HG03442 (cell line): Measurements from ENCODE around the gene CEP57.

Experiments used
- ATAC-seq: cut with Tn5 transposase; IDR thresholded peaks from one replicate; pipeline ENCODE4 v1.9.1; 2021; ENCODE audit warnings: mild to moderate bottlenecking, moderate library complexity; ENCODE audit not compliant: unreplicated experiment

CEP57 gene

DNA sequence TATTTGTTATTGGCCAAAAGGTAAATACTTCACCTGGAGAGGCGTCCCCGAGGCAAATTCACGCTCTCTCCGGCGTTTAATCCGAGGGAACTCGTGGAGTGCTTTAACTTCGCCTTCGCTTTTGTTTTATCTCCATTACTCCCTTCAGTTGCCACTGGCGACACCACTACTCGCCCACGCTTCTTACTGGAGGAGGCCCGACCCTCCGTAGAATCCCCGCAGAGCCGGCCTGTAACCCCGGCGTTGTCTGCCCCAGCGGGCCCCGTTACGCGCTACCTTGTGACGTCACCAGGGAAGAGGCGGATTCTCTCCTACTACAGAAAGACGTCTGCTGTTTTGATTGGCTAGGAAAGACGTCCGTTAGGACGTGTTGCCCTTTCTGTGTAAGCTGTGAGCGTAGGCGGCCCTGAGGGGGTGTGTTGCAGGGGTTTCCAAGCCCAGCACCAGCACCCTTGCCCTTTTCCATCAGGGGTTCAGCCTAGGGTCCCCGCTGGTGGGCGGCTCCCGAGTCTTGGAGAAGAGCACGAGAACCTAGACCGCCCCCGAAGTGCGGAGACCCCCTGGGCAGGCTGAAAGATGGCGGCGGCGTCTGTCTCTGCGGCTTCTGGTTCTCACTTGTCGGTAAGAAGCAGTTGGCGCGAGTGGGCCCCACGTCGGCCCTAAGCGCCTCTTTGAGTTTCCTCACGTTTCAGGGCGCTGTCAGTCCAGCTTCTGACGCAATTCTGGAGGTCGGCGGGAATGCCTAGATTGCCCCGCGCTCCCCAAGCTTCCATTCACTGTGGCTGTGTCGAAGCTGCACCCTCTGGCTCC, at the start of gene CEP57:
Gene CEP57 (plus strand): TSS at position 376 of the 810 bp plus-strand sequence. CDS start 201 bp downstream, at position 577.
- peak; percentile 66 for ATAC-seq

DNA sequence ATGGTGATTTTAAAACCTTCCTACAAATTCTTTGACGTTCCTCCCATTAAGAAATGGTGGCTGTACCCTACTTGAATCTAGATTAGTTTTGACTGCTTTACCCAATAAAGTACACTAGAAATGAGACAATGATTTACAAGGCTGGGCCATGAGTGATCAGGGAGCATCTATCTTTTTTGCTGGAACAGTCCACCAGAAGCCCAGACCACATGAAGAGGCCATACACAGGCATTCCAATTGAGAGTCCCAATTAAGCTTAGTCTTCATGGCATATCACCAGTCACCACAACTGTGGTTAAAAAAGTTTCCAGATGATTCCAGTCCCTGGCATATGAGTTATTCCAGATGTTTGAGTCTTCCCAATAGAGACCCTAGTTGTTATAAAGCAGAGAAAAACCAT, 40.2 kb upstream of the CEP57 start:
- no peak for ATAC-seq

DNA sequence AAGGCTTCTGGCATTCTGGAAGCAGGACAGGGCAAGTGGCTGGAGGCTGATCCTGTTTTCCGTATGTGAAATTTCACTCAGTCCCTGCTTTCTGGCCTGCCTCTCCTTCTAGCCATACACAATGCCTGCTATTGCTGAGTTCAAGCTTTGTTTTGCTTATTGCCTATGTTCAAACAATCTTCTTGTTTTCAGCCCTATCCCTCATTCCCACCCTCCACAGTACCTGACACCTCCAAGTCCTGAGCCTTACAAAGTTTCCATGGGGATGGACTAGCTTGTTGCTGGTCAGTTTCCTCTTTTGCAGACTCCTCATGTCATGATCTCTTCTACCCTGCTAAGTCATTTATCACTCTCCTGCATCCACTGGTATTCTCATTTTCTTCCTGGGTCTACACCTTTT, 38.8 kb upstream of the CEP57 start:
- ATAC-seq = no peak

DNA sequence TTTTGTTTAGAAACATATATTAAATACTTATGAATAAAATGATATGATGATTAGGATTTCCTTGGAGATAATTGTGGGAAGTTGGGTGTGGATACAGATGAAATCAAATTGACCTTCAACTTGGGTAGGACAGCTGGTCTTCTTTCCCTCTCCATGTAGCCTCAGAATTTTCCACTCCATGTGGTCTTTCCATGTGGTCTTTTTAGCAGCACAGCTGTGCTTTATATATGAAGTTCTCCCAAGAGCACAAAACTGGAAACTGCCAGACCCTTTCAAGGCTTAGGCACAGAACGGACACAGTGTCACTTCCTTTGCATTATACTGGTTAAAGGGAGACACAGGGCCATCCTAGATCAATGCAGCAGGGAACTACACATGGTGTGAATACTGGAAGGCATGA, 29.4 kb upstream of the CEP57 start:
- ATAC-seq = no peak

DNA sequence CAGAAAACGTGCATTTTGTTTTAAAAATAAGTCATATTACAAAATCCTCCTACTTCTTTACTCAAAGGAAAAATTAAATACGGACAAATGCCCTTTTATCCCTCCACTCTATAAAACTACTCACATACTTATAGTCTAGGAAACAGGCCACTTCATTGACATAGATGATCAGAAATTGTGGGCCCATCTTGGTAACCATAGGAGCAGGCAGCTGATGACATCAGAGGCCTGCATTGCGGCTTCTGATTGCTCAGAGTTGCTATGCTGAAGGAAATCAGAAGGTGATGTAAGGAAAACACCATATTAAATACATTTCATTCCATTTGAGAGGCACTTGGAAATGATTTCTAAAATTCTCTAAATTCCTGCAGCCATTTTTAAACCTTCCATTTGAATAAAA, 27.8 kb upstream of the CEP57 start:
- ATAC-seq = no peak

DNA sequence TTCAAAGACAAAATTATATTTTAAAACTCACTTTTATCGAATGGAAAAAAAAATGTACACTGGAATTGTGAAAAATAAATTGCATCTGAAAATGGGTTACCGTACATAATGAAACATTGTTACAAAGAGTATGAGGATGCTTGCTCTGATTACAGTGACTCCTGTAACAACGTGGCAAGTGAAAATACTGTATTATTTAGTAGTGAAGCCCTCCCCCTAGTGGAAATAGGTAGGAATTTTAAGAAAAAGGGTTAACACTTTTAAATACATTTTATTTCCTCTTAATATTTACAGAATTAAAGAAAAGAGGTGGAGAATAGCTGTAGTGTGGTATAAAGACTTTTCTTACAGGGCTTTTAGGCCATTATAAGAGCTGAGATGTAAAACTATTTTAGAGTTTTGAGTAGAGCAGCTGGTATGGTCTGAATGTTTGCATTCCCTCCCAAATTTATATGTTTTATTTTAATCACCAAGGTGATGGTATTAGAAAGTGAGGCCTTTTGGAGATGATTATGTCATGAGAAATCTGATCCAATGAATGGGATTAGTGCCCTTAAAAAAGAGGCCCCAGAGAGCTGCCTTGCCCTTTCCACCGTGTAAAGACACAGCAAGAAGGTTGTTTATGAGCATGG, 25.9 kb upstream of the CEP57 start:
- no peak for ATAC-seq

DNA sequence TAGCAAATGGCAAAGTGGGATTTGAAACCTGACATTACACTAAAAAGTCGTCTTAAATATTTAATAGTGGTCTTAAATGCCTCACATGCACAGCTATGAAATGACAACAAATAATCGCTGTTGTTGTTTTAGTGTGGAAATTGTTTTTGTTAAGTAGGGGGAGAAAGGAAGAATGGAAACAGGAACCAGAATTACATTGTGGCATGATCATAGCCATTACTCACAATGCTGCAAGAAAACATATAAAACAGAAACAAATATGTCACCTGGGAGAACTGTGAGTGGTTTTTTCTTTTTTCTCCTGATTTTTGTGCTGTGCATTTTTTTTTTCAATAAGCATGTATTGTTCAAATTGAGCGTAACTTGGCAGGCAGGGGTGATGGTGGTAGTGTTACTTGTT, 23.6 kb upstream of the CEP57 start:
- no peak for ATAC-seq

DNA sequence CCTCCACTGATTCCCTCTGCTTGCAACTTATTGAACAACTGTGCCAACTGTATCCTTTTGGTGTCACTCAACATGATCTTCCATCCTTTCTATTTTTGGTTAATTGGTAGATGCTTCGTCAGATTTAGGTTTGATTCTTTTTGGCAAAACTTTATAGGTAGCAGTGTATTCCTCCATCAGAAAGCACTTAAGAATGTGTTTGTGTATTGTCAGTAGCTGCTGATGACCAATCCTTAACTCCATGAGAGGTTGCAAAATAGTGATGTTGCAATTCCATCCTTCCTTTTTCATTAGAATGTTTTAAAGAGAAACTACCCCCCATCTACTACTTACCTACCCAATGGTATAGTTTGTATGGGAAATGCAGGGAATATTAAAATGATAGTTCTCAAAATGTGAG, 22.8 kb upstream of the CEP57 start:
- no peak for ATAC-seq

DNA sequence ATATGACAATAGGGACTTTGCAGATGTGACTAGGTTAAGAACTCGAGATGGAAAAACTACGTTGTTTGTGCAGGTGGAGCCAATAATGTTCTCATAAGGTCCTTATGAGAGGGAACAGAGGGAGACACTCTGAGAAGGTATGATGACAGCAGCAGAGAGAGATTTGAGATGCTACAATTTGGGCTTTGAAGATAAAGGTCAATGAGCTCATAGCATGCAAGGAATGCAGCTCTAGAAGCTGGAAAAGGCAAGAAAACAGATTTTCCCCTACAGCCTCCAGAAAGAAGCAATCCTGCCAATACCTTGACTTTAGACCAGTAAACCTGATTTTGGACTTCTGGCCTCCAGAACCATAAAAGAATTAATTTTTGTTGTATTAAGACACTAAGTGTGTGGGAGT, 21.8 kb upstream of the CEP57 start:
- ATAC-seq = no peak

DNA sequence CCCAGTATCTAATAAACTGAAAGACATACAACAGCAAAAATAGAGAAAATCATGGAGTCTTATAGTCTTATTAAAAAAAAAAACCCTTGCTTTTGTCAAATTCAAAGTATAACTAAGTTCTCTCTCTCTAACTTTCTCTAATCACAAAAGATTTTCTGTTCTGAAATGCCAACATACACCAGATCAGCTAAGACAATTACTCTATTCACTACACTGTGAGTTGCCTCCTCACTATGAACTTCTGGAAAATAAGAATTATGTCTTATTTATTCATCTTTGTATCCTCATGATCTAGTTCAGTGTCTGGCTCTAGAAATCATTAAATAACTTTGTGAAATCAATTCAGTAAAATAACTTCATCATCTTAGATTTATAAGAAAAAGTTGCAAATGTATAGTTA, 13.4 kb upstream of the CEP57 start:
- ATAC-seq = no peak

DNA sequence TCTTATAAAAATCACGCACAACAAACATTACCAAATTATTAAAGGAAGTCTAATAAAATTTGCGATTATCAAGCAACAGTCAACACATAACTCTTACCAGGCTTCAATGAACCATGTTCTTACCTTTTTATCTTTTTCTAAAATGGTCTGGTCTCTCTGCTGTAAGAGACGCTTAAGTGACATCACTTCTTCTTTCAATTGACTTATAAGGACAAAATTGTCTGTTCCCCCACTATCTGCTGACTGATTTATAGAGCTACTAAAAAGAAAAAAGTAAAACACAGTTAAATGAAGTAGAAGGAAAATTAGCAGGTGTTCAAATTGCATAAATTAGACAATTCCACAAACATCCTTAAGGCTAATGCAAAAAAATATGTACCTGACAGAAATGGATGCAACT, 11.6 kb upstream of the CEP57 start:
- ATAC-seq = peak; percentile 58

DNA sequence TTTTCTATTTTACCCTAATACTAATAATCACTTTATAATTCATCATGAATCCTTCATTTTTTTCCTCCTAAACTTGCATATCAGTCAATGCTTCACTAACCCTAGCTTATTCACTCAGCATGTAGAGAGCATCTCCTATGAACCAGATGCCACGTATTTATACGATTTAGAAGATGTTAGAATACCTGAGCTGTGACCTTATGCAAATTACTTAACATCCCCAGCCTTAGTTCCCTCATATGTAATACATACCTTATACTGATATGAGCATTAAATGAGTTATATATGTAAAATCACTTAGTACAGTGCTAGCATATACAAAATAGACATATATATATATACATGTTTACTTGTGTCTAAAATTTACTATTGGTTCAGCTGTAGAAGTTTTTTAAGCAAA, 9.8 kb upstream of the CEP57 start:
- no peak for ATAC-seq

DNA sequence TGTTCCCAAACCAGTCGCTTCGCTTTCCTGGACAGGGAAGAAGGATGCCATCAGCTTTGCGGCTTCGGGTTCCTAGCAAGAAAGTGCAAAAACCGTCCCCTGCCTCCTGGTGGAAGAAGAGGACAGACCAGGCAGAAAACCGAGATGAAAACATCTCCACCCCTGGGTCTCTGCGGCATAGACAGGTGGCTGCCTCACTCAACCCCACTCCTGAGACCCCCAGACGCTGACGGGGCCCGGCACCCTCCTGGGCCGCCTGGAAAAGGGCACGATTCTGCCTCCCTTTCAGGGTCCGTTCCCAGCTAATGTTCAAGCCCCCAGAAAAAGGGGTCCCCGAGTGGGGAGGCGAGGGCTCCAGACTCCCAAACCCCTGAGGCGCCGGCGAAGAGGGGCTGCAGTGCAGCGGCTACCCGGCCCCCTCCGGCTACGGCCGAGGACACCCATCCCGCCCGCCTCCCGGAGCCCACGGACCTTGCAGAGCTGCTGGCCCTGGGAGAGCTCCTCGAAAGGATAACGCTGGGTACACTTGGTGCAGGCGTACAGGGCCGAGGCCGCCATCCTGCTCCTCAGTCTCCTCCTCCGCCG, 1.3 kb upstream of the CEP57 start:
- ATAC-seq = no peak

DNA sequence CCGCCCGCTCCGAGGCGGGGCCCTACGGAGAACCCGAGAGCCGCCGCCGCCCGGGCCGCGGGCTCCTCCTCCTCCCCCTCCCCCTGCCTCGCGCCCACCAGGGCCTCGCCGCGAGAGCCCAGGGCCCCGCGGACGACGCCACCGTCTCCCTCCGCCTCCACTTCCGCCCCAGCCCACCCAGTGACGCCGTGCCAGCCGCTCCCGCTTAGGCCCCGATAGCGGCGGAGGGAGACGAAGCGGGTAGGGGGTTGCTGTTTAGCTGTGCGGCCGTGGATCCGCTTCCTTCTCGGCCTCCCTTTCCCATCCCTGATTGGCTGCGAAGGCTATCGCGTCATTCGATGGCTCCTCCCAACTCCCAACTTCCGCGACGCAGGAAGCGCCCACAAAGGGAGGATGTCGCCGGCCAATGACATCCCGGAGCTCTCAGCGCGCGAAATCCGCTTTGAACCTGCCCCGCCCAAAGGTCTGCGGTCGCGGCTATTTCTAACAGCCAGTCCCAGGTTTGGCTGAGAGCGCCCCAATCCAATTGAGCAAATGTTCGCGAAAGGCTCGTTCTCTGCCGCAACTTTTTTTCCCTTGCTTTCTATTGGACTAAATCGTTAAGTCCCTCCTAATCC, 684 bp upstream of the CEP57 start, which contains the start of gene FAM76B:
Gene FAM76B (minus strand): TSS at position 277 of the 617 bp plus-strand sequence. CDS start 304 bp downstream, outside the sequence.
- ATAC-seq = peak; percentile 70

DNA sequence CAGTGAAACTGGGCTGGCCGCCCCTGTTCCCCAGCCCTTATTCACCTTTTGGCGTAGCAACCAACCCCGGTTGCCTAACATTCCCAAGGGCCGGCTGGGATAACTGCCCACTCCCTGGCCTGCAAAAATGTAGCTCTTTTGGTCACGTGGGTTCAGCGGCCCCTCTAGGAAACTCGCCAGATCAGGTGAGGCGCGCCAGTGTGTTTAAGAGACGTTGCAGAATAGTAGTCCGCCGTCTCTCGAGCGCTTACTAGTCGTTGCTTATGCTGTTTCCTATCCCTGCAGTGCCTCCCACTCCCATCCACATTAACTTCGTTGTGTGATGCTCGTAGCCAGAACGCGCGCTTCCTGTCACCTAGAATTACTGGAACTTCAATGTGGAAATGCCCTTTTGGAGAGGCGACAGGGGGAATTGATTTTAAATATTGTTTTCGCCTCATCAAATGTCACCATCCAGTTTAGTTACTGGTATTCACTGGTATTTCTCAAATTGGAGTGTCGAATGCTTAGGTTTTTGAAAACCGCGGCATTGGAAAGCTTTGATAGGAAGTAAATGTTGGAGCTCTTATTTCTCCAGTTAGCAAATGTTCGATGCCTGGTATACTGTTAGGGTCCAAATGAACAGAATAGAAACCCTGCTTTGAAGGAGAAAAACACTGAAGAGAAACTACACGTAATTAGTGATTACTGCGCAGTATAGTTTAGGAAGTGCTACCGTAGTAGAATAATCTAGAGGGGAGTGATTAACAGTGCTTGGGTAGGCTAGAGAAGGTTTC, 823 bp downstream of the CEP57 start:
- no peak for ATAC-seq

DNA sequence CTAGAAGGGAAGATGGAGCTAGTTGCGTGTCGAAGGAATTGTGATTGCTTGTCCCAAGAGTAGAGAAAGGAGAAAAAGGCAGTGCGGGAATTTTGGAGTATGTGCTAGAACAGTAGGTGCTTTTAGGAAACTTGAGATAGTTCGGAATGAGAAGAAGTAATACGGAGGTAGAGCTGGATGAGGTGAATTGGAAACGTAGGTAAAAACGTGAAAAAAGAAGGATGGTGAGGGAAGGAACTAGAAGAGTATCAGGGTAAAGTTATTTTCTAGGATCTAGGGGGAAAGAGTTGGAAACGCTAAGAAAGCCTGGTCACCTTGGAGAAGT, 1.4 kb downstream of the CEP57 start:
- ATAC-seq = no peak

DNA sequence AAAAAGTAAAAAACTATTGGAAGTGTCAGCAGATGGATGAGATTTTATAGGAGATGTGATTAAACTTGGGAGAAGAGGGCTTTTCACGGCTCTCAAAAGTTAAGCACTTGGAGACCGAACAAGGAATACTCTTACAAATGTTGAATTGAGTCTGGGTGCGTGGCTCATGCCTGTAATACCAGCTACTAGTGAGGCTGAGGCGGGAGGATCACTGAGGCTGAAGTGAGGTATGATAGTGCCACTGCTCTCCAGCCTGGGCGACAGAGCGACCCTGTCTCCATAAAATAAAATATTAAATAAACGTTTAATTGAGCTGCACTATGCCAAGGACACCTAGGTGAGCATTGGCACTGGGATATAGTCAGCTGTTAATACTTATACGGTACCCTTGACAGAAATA, 1.9 kb downstream of the CEP57 start:
- ATAC-seq = no peak

DNA sequence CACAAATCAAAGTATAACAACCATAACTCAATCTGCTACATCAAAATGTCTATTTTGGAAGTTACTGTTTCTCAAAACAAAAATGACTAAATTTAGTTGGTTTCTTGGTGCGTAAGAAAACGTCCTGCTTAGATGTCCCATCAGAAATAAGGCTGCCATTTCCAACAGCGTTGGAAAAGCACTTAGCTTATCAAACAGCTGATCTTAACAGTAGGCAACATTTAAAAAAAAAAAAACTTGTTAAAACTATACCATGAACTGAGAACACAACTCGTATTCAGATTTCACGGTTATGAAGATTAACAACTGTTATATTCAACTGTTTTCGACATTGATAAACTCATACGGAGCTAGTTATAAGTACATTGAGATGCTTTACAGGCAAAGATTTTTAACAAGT, 2.4 kb downstream of the CEP57 start:
- no peak for ATAC-seq

DNA sequence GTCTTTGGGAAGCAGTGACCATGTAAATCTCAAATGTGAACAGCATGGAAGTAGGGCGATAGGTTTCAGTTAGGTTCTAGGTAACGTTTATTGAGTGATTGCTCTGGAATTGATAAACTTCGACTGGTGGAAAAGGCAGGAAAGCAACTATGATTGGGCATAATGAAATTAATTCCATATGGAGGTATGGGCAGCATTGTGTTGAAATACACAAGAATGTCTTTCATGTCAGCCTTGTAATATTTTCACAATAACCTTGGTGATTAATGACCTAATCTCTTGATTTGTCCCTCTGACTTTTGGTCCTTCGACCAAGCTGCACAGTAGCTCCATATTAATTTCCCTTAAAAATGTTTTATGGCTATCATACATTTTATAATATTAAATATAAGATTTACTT, 2.8 kb downstream of the CEP57 start:
- ATAC-seq = no peak

DNA sequence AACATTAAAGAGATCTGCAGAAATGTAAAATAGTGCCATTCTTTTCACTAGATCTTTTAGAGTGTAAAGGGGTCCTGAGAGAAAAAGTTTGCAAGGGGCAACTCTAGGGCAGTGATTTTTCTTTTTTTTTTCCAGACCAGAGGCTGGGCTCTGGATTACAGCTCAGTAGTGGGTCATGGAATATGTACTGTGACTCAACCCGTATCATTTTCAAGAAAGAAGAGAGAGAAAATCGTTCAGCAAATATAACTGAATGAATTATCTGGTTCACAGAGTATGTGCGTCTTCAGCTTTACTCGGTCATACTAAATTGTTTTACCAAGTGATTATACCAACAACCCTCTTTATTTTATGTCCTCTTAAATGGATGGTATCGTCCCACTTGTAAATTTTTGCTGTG, 3.8 kb downstream of the CEP57 start:
- ATAC-seq = no peak

DNA sequence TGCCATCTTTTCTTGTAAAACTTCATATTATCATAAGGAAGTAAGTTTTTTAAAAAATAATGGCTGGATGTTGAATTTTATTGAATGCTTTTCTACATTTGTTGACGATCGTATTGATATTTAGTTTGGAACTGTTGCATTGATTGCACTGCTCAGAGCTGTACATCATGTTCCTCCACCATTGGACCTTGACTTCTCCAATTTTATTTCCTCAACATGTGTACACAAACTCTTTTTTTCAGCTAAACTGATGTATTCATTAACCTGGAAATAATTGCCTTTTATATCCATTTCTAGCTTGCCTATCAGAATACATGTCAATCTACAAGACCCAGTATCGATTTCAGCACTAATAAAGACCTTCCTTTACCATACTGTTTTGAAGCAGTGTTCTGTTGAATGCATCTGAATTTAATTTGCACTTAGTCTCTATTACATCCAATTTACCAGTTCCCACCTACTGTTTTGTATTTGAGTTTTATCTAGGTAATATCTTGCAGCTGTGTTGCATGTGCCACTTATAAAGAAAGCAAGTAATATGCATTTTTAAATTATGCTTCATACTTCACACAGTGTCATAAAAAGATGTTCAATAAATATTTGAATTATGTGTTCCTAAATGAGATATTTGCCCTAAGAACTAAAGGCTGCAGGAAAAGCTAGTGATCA, 5.5 kb downstream of the CEP57 start:
- ATAC-seq = no peak
